ENCODE measurements around the gene SPINK8.

DNA sequence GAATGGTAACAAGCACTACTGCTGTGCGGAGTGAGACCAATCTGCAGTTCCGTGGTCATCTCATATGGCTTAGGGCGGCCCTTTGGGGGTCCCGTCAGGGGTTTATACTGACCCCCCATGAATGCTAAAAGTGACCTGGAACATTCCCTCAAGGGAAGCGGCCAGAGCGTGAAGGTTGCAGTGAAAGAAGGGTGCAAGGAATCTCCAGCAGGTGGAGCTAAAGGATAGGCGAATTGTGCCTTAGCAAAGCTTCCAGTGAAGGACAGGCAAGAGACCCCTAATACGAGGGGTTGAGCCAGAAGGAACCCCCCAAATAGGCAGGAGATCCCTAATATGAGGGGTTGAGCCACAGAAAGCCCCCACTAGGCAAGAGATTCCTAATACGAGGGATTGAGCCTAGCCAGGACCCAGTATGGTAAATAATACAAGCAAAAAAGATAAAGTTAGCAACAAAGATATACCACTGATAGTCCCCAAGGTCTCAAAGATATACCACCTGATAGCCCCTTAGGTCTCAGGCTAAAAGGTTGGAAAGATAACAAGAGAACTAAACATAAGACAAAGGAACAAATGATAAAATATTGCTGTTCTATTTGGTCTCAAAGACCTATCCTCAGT, 59.8 kb downstream of the SPINK8 start:
- TF ChIP-seq, protein P1, sequence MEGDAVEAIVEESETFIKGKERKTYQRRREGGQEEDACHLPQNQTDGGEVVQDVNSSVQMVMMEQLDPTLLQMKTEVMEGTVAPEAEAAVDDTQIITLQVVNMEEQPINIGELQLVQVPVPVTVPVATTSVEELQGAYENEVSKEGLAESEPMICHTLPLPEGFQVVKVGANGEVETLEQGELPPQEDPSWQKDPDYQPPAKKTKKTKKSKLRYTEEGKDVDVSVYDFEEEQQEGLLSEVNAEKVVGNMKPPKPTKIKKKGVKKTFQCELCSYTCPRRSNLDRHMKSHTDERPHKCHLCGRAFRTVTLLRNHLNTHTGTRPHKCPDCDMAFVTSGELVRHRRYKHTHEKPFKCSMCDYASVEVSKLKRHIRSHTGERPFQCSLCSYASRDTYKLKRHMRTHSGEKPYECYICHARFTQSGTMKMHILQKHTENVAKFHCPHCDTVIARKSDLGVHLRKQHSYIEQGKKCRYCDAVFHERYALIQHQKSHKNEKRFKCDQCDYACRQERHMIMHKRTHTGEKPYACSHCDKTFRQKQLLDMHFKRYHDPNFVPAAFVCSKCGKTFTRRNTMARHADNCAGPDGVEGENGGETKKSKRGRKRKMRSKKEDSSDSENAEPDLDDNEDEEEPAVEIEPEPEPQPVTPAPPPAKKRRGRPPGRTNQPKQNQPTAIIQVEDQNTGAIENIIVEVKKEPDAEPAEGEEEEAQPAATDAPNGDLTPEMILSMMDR (IDR thresholded peaks at IDR 0.05; ENCODE audit: low read length) = peak; percentile 85
- TF ChIP-seq EZH2 (IDR thresholded peaks at IDR 0.05; ENCODE audit: borderline replicate concordance, low read length) = no peak

Measured in OCI-LY1 (cell line).